ENCODE results near the gene CD2. TPM values are rescaled to one million over a fixed set of nuclear protein-coding genes. Genes with fewer than 3 reads are reported as not detected.

Gene CD2
- total RNA-seq, 1 donor from 2014 or later = 1.5 TPM

DNA sequence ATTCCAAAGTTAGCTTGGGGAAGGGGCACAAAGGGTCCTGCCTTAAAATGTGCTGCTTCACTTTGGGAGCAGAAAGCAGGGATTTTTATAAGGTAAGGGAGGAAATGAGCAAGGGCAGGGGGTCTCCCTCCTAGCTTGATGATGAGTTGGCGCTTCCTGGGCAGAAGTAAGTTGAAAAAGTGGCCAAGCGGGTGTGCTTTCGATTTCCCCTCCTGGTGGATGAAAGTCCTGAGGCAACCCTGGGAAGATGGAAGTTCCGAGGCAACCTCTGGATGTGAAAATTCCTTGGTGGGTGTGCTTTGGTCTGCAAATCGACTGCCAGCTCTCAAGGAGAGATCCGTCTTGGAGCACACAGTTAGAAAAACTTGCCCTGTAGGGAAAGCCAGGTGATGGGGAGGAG lies 41.7 kb upstream of the CD2 start:
- Histone ChIP-seq H3F3A (ENCODE audit: low read depth) (no peaks in the 10 kb centered on the region), H3K4me1 (peaks cover 19% of the 10 kb centered on the region), H3K4me3 (no peak overlapping the region), H2AFZ (replicated peaks) (peak overlapping the region; percentile 99), H3K9ac (no peak overlapping the region), H3K4me2 (no peak overlapping the region), H3K9me3 (ENCODE audit: low read depth) (no peaks in the 10 kb centered on the region), H3K36me3 (no peaks in the 10 kb centered on the region), H3K27me3 (no peaks in the 10 kb centered on the region), H4K20me1 (ENCODE audit: low read depth) (no peaks in the 10 kb centered on the region), H3K79me2 (ENCODE audit: low read depth) (no peaks in the 10 kb centered on the region), H3K27ac (no peak overlapping the region)
- TF ChIP-seq EZH2phosphoT487 (IDR thresholded peaks at IDR 0.05) (no peak), EZH2 (IDR thresholded peaks at IDR 0.05) (no peak)
- TF ChIP-seq, protein P1, sequence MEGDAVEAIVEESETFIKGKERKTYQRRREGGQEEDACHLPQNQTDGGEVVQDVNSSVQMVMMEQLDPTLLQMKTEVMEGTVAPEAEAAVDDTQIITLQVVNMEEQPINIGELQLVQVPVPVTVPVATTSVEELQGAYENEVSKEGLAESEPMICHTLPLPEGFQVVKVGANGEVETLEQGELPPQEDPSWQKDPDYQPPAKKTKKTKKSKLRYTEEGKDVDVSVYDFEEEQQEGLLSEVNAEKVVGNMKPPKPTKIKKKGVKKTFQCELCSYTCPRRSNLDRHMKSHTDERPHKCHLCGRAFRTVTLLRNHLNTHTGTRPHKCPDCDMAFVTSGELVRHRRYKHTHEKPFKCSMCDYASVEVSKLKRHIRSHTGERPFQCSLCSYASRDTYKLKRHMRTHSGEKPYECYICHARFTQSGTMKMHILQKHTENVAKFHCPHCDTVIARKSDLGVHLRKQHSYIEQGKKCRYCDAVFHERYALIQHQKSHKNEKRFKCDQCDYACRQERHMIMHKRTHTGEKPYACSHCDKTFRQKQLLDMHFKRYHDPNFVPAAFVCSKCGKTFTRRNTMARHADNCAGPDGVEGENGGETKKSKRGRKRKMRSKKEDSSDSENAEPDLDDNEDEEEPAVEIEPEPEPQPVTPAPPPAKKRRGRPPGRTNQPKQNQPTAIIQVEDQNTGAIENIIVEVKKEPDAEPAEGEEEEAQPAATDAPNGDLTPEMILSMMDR (IDR thresholded peaks at IDR 0.05) = no peak
- no peak for DNase-seq (ENCODE audit: low spot score)
- H3K36me3 Mint-ChIP-seq = no peaks in the 10 kb centered on the region
- peaks cover 18% of the 10 kb centered on the region for H3K4me1 Mint-ChIP-seq
- H3K9me3 Mint-ChIP-seq = peaks cover 4% of the 10 kb centered on the region
- H3K27me3 Mint-ChIP-seq (ENCODE audit: insufficient read depth, low read depth) = peaks cover 4% of the 10 kb centered on the region
- no peak overlapping the region for H3K27ac Mint-ChIP-seq
- H3K4me3 Mint-ChIP-seq = no peak overlapping the region

DNA sequence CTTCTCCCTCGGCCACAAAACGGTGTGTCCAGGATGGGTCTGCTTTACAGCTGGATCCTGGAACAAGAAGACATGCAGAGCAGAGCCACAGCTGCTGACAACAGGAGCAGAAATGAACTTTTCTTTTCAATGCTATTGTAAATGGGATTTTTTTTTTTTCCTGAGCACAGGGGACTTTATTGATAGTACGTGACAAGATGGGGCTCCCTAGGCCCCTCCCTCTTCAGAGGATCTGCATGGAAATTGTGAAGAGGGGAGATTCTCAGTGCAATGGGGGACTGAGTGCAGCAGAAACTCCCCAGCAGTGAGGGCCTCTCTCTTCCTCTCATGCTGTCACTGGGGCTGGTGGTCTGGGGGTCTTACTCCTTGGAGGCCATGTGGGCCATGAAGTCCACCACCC lies 40.8 kb upstream of the CD2 start:
- Histone ChIP-seq H3K9me3 (ENCODE audit: low read depth) (no peaks in the 10 kb centered on the region), H3K79me2 (ENCODE audit: low read depth) (no peaks in the 10 kb centered on the region), H3K27me3 (no peaks in the 10 kb centered on the region), H4K20me1 (ENCODE audit: low read depth) (no peaks in the 10 kb centered on the region), H2AFZ (replicated peaks) (peak overlapping the region; percentile 99), H3F3A (ENCODE audit: low read depth) (no peaks in the 10 kb centered on the region), H3K36me3 (no peaks in the 10 kb centered on the region), H3K4me1 (peaks cover 19% of the 10 kb centered on the region), H3K4me2 (no peak overlapping the region), H3K27ac (no peak overlapping the region), H3K9ac (no peak overlapping the region), H3K4me3 (no peak overlapping the region)
- peak overlapping the region; percentile 10 for H3K4me3 Mint-ChIP-seq
- peaks cover 18% of the 10 kb centered on the region for H3K4me1 Mint-ChIP-seq
- TF ChIP-seq, protein P1 (IDR thresholded peaks at IDR 0.05) = no peak
- TF ChIP-seq EZH2 (IDR thresholded peaks at IDR 0.05) = no peak
- TF ChIP-seq EZH2phosphoT487 (IDR thresholded peaks at IDR 0.05) = no peak
- H3K27ac Mint-ChIP-seq = no peak overlapping the region
- no peaks in the 10 kb centered on the region for H3K36me3 Mint-ChIP-seq
- peaks cover 4% of the 10 kb centered on the region for H3K27me3 Mint-ChIP-seq (ENCODE audit: insufficient read depth, low read depth)
- DNase-seq (ENCODE audit: low spot score) = no peak
- peaks cover 4% of the 10 kb centered on the region for H3K9me3 Mint-ChIP-seq

DNA sequence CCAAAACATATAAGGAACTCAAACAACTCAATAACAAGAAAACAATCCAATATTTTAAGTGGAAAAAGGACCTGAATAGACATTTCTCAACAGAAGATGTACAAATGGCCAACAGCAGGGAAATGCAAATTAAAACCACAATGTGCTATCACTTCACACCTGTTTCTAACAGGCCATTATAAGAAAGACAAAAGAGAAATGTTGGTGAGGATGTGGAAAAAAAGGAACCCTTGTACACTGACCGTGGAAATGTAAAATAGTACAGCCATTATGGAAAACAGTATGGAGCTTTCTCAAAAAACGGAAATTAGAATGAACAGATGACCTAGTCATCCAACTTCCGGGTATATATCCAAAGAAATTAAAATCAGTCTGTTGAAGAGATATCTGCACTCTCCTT lies 37.8 kb upstream of the CD2 start:
- Histone ChIP-seq H3F3A (ENCODE audit: low read depth) (no peaks in the 10 kb centered on the region), H3K9me3 (ENCODE audit: low read depth) (no peaks in the 10 kb centered on the region), H2AFZ (replicated peaks) (no peak overlapping the region), H3K27me3 (no peaks in the 10 kb centered on the region), H3K4me1 (peaks cover 15% of the 10 kb centered on the region), H3K9ac (no peak overlapping the region), H3K27ac (no peak overlapping the region), H4K20me1 (ENCODE audit: low read depth) (no peaks in the 10 kb centered on the region), H3K4me3 (no peak overlapping the region), H3K79me2 (ENCODE audit: low read depth) (no peaks in the 10 kb centered on the region), H3K36me3 (no peaks in the 10 kb centered on the region), H3K4me2 (no peak overlapping the region)
- H3K27me3 Mint-ChIP-seq (ENCODE audit: insufficient read depth, low read depth) = no peaks in the 10 kb centered on the region
- no peaks in the 10 kb centered on the region for H3K36me3 Mint-ChIP-seq
- H3K9me3 Mint-ChIP-seq = peaks cover 8% of the 10 kb centered on the region
- DNase-seq (ENCODE audit: low spot score) = no peak
- H3K4me3 Mint-ChIP-seq = no peak overlapping the region
- H3K4me1 Mint-ChIP-seq = peaks cover 9% of the 10 kb centered on the region
- TF ChIP-seq EZH2 (IDR thresholded peaks at IDR 0.05) (no peak), EZH2phosphoT487 (IDR thresholded peaks at IDR 0.05) (no peak)
- TF ChIP-seq, protein P1 (IDR thresholded peaks at IDR 0.05) = no peak
- H3K27ac Mint-ChIP-seq = no peak overlapping the region
